ENCODE measurements around the gene LIPK.
"Not testable (repeated sequence)": the region's sequence is repeated elsewhere in the genome, so short reads cannot be mapped to it uniquely, and the experiment has no call there.

Gene LIPK

GRCh38 chr10:88725798-88726197, 19.7 kb downstream of the LIPK start:
- no peak for DNase-seq

- peak; percentile 2 for DNase-seq
Measured at GRCh38 chr10:88728107-88728763, 22.2 kb downstream of the LIPK start.

DNA sequence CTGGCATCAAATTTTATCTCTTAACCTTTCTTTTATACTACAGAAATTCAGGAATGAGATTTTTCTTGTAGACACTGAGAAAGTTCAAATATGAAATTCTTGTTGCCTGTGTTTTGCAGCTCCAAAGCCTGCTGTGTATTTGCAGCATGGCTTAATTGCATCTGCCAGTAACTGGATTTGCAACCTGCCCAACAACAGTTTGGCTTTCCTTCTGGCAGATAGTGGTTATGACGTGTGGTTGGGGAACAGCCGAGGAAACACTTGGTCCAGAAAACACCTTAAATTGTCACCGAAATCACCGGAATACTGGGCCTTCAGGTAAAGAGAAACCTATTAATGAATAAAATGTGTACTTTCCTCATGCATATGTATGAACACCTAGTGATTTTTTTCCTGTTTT, 24.8 kb downstream of the LIPK start:
- no peak for DNase-seq

GRCh38 chr10:88731296-88731695, 25.2 kb downstream of the LIPK start:
- no peak for DNase-seq

DNA sequence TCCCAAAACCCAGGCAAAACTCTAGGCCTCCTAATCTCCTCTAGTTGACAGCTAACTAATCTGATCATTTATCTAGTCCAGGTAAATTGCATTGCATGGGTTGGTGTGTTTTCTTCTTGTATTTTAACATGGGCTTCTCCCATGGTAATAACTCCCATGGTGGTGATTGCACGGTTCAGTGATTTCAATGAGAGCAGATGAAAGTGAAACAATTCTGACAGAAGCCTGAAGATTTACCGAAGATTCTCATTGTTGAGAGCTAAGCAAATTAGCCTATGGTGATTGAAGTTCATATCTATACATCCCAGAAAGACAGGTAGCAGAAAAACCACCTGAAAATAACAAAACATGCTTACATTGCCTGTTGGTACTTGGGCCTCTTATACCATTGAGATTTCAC, 27.2 kb downstream of the LIPK start:
- no peak for DNase-seq

- DNase-seq = peak; percentile 68
Measured at GRCh38 chr10:88735661-88736060, 29.6 kb downstream of the LIPK start.

- DNase-seq = not testable (repeated sequence)
Measured at GRCh38 chr10:88741921-88742320, 35.9 kb downstream of the LIPK start.

DNA sequence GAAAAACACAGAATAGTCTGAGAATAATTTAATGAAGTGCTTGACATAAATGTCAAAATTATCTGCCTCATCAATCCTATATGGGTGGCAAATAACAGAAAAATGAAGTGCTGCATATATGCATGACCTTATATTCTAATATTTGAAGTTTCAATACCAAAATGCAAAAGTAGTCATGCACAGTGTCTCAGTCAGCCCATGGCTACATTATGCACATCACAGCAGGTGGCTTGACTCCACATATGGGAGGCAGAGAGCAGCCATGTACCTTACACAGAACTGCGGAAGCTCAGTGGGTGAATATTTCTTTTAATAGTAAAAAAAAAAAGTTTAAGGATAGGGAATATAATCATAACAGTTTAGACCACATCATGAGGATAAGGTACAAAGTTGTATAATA, 36.4 kb downstream of the LIPK start:
- no peak for DNase-seq

DNA sequence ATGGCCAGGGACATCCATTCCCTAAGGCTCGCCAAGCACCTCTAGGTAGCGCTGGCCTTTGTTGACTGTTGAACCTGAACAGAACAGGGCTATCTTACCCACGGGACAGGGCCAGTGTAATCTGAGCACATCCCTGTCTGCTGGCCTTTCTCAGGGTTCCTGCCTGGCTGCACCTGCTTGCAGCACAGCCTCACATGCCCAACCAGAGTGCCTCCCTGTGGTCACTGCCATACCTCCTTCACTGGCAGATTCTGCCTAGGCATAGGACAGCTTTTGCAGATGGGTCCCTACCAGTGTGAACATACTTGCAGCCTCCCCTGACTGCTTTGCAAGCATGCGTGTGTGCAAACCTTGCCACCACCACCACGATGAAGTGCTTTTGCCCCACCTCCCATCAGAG, 38.0 kb downstream of the LIPK start:
- DNase-seq = no peak

GRCh38 chr10:88745633-88746032, 39.6 kb downstream of the LIPK start:
- DNase-seq = no peak

- peak; percentile 83 for DNase-seq
Measured at GRCh38 chr10:88754287-88754686, 48.2 kb downstream of the LIPK start.

DNA sequence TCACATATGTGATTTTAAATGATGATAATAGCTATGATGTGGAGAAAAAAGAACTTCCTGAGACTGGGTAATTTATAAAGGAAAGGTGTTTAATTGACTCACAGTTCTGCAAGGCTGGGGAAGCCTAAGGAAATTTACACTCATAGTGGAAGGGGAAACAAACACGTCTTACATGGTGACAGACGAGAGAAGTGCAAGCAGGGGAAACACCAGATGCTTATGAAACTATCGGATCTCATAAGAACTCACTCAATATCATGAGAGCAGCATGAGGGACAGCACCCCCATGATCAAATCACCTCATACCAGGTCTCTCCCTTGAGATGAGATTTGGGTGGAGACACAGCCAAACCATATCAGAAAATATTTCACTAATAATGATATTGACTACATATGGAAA, 49.7 kb downstream of the LIPK start:
- no peak for DNase-seq

DNA sequence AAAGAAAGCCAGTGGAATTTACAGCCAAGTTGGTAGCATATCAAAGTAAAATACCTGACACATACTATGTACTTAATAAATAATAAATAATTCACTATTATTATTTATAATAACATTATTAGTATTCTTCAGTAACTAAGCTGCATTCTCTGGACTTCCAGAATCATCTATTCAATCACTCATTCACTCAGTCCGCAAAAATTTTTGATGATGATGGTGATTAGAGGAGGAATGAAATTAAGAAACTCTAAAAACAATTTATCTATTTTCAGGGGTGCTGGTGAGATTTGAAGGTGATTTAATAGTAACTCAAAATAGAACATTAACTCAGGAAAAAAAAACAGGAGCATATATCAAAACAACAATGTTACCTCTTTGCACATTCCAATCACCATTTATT, 50.6 kb downstream of the LIPK start:
- DNase-seq = no peak

- no peak for DNase-seq
Measured at GRCh38 chr10:88759366-88760101, 53.5 kb downstream of the LIPK start, which contains the start of gene LIPN. LIPN (plus strand) TSS chr10:88760020; CDS start chr10:88761406, 1,386 bp downstream.

DNA sequence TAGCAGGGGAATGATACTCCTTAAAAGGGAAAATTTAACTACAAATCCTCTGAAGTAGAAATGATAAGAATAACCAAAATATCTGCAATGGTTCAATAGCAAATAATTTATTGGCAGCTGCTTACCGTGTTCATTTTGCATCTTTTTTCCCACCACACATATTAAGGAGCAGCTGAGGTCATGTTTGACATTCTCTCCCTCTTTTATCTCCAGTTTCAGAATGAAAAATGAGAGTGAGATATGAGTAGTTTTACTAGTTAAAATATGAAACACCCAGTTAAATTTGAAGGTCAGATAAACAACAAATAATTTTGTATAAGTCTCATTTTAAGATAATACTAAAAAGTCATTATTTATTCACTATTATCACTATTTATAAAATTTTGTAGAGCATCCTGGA, 56.9 kb downstream of the LIPK start:
- no peak for DNase-seq

DNA sequence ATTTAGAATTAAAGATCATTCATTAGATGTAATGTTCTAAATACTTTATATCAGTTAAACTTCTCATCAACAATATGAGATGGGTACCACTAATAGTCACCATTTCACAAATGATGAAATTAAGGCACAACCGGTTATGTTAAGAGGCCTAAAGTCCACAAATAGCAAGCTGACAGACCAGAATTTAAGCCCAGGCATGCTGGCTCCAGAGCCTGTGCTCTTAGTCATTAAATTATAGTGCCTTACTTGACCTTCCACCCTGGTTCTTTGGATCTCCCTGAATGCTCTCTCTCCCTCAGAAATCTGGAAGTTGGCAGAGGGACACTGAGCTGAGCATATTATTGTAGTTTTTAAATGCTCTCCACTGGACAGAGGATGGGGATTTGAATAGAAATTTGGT, 57.4 kb downstream of the LIPK start:
- DNase-seq = no peak

DNA sequence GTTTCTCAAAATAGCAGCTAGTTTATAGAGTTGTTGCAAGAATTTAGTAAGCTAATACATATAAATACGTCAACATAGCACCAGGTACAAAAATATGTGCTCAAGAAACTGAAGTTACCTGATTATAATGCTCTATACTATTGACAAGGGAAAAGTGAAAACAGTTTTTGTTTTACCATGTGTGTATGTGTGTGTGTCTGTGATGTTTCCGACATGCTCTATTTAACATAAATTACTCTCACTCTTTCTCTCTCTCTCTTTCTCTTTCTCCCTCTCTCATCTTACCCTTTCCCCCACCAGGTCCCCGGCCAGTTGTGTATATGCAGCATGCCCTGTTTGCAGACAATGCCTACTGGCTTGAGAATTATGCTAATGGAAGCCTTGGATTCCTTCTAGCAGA, 58.1 kb downstream of the LIPK start:
- DNase-seq = no peak

- DNase-seq = no peak
Measured at GRCh38 chr10:88765816-88766215, 59.8 kb downstream of the LIPK start.

GRCh38 chr10:88769384-88769783, 63.3 kb downstream of the LIPK start:
- no peak for DNase-seq

GRCh38 chr10:88781206-88781605, 75.2 kb downstream of the LIPK start:
- no peak for DNase-seq

GRCh38 chr10:88782222-88782621, 76.2 kb downstream of the LIPK start:
- DNase-seq = no peak

DNA sequence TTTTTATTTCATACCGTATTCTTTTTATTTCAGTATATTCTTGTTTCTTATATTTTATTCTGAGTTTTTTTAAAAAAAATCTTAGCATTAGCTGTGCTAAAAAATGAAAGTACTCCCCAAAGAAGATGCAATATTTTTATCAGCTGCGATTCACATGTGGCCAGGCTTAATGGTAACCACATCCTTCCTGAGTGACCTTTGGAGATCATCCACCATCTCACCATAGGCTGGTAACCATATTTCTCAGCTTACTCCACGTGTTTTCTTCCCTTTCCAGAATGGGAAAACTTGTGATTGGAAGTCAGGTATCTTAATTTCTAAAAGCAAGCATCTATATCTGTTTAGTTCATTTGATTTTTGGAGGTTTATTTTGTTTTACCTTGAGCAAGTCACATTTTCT, 77.7 kb downstream of the LIPK start:
- DNase-seq = peak; percentile 28

GRCh38 chr10:88786032-88786770, 80.2 kb downstream of the LIPK start:
- DNase-seq = no peak

- no peak for DNase-seq
Measured at GRCh38 chr10:88787463-88787862, 81.4 kb downstream of the LIPK start.

Data from fibroblast of skin of right biceps (primary cell).